Measurements from ENCODE around the gene EDIL3.
A peak's percentile ranks its signal among the peaks of the same experiment; 100 is the strongest.

The EDIL3 gene

DNA sequence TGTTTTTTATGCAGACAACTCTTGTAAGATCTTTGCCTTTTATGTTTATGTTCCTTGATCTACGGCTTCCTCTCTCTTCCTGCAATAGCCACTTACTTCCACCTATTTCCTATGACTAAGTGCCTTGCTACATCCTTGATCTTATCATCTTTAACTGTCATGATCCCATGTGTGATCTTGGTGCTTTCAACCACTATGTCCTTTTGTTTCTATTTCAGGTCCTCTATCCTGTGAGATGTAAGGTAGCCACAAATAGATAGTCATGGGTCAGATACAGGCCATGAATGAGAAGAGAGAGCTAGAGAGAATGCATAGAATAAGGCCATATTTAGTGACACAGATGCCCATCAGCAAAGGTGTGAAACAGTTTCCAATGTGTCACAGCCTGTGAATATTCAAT lies 420.4 kb downstream of the EDIL3 start:
- no peaks in the 10 kb centered on the region for H3K4me1 Mint-ChIP-seq
- ATAC-seq = no peak
- H3K36me3 Mint-ChIP-seq (ENCODE audit: low read depth) = no peaks in the 10 kb centered on the region
- peaks cover 5% of the 10 kb centered on the region for H3K9me3 Mint-ChIP-seq
- DNase-seq = no peak
- H3K27ac Mint-ChIP-seq = no peak overlapping the region
- no peak overlapping the region for H3K4me3 Mint-ChIP-seq
- H3K27me3 Mint-ChIP-seq = no peaks in the 10 kb centered on the region

DNA sequence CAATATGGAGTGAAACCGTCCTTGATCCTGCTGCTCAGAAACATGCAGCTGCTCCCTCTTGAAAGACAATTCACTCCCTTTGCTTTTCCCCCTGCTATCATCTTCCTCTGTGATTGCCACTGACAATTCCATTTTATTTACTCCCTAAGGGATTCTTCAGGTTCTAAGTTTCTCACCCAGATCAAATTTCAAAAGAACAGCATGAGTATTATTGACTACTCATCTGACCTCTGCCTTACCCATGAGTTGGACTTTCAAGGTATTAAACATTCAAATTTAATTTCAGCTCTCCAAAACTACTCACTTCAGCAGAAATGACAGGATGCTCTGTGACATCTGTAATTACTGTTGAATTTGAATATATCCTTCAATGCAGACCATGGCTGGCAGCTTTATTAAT lies 427.5 kb downstream of the EDIL3 start:
- DNase-seq (no peak), ATAC-seq (no peak)
- Mint-ChIP-seq H3K27ac (no peak overlapping the region), H3K9me3 (no peaks in the 10 kb centered on the region), H3K4me3 (no peak overlapping the region), H3K36me3 (ENCODE audit: low read depth) (no peaks in the 10 kb centered on the region), H3K27me3 (no peaks in the 10 kb centered on the region), H3K4me1 (no peaks in the 10 kb centered on the region)

DNA sequence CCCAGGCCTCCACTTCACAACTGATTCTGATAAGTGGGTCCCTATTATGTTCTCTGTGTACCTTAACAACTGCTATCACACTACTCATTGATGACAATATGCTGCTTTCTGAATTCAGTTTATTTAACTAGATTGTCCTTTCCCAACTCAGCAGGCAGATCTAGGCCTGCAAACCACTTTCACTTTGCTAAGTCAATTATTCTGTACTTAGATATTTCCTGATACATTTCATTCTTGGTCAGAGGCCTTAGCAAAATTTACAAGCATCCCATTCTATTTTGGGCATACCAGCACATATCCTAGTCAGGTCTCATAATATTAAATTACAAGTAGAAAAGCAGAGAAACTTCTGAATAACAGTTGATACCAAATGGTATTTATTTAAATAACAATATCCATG lies 428.3 kb downstream of the EDIL3 start:
- no peaks in the 10 kb centered on the region for H3K4me1 Mint-ChIP-seq
- no peak for DNase-seq

DNA sequence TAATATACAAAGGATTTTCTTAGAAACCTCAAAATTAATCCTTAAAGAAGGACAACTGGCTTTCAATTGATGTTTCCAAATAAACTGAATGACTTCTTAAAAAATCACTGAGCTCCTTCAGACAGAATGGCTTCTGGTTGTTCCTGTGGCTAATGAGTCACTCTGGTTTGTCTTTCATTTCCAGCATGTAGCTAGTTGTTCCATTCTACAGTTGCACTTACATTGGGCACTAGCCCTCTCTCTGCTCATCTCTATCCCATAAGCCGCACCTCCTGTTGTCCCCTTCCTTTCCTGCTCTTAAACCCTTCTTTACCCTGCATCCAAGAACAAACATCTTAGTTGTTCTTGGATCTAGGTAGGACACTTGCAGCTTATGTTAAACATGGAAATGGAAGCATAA lies 428.8 kb downstream of the EDIL3 start:
- Mint-ChIP-seq H3K36me3 (ENCODE audit: low read depth) (no peaks in the 10 kb centered on the region), H3K4me1 (no peaks in the 10 kb centered on the region), H3K27me3 (no peaks in the 10 kb centered on the region), H3K9me3 (no peaks in the 10 kb centered on the region), H3K4me3 (no peak overlapping the region), H3K27ac (no peak overlapping the region)
- ATAC-seq = no peak
- DNase-seq = no peak

More for the DNA sequence above, 428.3 kb downstream of the EDIL3 start:
- Mint-ChIP-seq H3K4me3 (no peak overlapping the region), H3K9me3 (no peaks in the 10 kb centered on the region), H3K27ac (no peak overlapping the region), H3K27me3 (no peaks in the 10 kb centered on the region), H3K36me3 (ENCODE audit: low read depth) (no peaks in the 10 kb centered on the region)
- ATAC-seq = no peak

DNA sequence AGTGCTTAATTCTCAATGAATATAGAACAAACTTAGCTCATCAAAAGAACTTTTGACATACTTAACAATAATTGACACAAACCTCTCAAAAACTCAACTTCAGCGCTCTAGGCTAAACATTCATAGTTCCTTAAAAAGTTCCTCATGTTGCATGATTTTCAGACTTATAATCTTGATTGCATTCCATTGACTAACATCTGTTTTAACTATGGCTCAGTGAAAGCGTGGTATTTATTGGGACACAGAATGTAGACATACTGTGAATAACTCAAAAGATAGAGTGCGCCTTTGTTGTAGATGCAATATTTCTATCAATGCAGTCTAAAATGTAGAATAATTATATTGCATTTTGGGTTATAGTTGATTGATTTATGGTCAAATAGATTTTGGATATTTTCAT lies 436.9 kb downstream of the EDIL3 start:
- Mint-ChIP-seq H3K36me3 (ENCODE audit: low read depth) (no peaks in the 10 kb centered on the region), H3K9me3 (no peaks in the 10 kb centered on the region), H3K4me1 (no peaks in the 10 kb centered on the region), H3K4me3 (no peak overlapping the region), H3K27me3 (no peaks in the 10 kb centered on the region), H3K27ac (no peak overlapping the region)
- DNase-seq = no peak
- no peak for ATAC-seq

DNA sequence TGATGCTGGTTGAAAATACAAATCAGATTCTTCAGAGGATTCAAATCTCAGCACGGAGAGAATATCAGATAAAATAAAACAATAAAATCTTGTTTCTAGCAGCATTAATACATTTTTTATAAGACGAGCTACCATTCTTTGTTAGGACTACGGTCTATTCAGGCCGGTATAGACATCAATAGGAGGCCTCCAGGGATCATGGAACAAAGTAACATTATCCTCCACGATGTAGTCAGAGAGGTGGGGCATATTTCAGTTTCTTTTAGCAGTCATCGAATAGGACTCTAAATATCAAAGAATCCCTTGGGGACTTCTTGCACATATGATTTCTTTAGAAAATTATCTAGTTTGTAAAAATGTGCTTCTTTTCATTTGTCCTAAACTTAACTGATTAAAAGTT lies 438.2 kb downstream of the EDIL3 start:
- Mint-ChIP-seq H3K4me1 (no peaks in the 10 kb centered on the region), H3K9me3 (no peaks in the 10 kb centered on the region), H3K27me3 (no peaks in the 10 kb centered on the region), H3K27ac (no peak overlapping the region), H3K36me3 (ENCODE audit: low read depth) (no peaks in the 10 kb centered on the region), H3K4me3 (no peak overlapping the region)
- DNase-seq (no peak), ATAC-seq (no peak)

DNA sequence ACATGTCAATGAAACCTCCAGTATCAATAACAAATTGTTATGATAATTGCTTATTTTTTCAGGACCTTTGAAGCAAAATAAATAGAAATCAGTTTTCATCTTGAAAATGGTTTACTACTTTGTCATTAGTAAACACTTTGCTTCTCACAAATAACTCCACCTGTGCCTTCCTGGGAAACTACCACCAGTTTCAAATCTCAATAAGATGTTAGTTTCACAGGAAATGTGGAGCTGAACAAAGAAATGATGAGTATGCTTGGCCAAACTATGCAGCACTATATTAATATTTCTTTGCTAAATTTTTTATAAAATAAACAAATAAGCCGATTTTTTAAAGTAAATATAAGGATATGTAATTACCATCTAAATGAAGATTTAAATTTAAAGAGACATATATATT lies 442.5 kb downstream of the EDIL3 start:
- ATAC-seq (no peak), DNase-seq (no peak)
- no peak overlapping the region for H3K27ac Mint-ChIP-seq
- no peaks in the 10 kb centered on the region for H3K36me3 Mint-ChIP-seq (ENCODE audit: low read depth)
- no peaks in the 10 kb centered on the region for H3K27me3 Mint-ChIP-seq
- H3K9me3 Mint-ChIP-seq = no peaks in the 10 kb centered on the region
- no peaks in the 10 kb centered on the region for H3K4me1 Mint-ChIP-seq
- H3K4me3 Mint-ChIP-seq = no peak overlapping the region

DNA sequence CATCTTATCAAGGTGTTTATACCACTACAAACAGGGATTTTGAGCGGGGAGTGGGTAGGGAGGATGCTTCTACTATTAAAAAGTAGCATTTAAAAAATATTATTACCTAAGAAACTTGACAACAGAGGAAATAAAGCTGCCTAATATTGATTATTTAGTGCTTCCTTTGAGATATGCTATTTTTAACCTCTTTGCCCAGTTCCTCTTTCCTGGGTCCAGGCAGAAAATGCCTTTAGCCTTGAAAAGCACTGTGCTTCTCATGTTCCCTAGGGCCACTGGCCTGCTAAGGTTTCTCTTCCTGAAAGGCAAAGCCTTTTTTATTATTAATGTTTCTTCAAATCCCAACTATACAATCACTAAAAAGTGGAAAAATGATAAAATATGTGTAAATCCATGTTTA lies 446.8 kb downstream of the EDIL3 start:
- Mint-ChIP-seq H3K4me3 (no peak overlapping the region), H3K9me3 (no peaks in the 10 kb centered on the region), H3K36me3 (ENCODE audit: low read depth) (no peaks in the 10 kb centered on the region), H3K4me1 (no peaks in the 10 kb centered on the region), H3K27me3 (no peaks in the 10 kb centered on the region), H3K27ac (no peak overlapping the region)
- ATAC-seq = no peak
- DNase-seq = no peak

DNA sequence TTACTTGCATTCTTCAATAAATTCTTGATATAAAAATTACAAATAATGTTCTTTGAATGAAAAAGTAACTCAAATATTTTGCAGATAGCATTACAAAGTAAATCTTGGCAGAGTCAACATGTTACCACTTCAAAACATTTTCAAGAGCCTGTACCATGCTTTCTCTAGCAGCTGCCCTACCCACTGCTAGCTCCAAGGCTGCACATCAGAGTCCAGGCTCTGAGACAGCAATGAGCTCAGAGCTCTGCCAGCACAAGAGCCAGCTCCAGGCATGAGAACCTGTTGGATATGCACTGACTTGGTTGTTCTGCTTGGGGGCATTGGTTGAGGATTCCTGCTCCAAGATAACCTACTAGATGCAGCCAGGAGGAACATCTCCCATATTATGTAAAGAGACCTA lies 452.7 kb downstream of the EDIL3 start:
- Mint-ChIP-seq H3K36me3 (ENCODE audit: low read depth) (no peaks in the 10 kb centered on the region), H3K4me1 (no peaks in the 10 kb centered on the region), H3K4me3 (no peak overlapping the region), H3K27ac (no peak overlapping the region), H3K27me3 (no peaks in the 10 kb centered on the region), H3K9me3 (peaks cover 5% of the 10 kb centered on the region)
- DNase-seq = no peak
- no peak for ATAC-seq

DNA sequence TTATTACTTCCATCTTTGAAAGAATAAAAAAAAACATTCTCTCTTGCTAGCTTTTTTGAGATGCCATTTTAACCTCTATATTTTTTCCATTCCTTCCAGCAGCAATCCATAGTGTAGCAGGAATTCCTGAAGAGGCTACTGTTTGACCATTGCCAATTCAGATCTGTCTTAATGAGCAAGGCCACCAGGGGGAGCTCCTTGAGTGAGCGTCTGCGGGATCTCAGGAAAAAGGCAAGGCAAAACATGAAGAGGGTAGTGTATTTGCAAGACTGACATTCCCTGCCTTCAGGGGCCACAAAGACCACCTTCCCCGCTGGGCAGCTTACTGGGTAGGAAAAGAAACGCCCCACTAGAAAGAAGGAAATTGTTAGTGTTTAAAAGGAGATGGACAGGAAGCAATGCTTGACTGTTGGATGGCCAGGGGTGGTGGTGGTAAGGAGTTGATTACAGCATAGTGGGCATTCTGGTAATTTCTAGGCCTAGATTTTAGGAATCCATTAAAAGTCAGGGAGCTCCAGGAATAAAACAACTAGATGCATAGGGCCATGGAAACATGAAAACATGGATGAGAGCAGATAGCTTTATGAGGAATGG lies 457.4 kb downstream of the EDIL3 start:
- no peak for ATAC-seq
- H3K4me3 Mint-ChIP-seq = no peak overlapping the region
- no peaks in the 10 kb centered on the region for H3K4me1 Mint-ChIP-seq
- no peaks in the 10 kb centered on the region for H3K36me3 Mint-ChIP-seq (ENCODE audit: low read depth)
- DNase-seq = peak; percentile 51
- H3K9me3 Mint-ChIP-seq = peaks cover 1% of the 10 kb centered on the region
- H3K27me3 Mint-ChIP-seq = no peaks in the 10 kb centered on the region
- no peak overlapping the region for H3K27ac Mint-ChIP-seq

DNA sequence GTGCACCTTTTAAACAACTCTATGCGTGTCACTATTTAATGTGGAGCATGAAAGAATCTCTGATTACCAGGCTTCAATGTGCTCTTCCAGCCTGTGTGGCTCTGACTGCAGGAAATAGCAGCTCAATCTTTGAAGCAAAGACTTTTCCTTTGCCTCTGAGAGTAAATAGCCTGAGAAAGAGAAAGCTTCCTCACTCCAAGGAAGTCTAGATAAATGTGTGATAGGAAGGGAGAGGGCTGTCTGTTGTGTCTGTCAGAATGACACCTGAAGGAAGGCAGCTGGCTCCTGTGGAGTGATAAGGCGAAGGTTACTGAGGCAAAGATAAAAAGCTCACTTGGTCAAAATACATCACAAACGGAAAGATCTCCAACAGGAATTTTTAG lies 458.7 kb downstream of the EDIL3 start:
- H3K27ac Mint-ChIP-seq = no peak overlapping the region

DNA sequence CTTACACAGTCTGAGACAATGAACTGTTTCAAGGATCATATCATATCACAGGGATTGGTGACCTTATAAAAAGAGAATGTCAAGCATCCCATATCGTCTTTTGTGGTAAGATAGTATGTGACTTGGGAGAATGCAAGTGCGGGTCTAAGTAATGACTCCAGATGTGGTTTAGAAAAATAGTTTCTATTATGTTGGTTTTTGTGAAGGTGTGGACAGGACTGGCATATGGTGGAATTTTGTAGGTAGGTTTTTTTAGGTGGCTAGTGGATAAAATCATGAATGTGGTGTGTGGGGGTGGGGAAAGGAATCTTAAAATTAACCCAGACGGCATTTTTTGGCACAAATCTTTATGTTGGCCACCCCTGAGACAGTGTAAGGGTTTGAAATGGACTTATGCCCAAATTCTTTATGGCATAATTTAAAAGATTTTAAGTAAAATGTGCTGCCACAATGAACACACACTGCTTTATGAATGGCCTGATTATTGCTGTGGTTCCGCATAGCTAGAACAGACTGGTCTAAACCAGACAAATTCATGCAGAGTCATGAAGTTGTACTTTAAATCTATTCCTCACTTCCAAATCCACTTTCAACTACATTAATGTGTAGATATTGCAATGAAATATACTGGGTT lies 459.2 kb downstream of the EDIL3 start:
- no peak overlapping the region for H3K27ac Mint-ChIP-seq
- H3K36me3 Mint-ChIP-seq (ENCODE audit: low read depth) = no peaks in the 10 kb centered on the region
- ATAC-seq = no peak
- no peaks in the 10 kb centered on the region for H3K9me3 Mint-ChIP-seq
- no peaks in the 10 kb centered on the region for H3K4me1 Mint-ChIP-seq
- no peak for DNase-seq
- H3K27me3 Mint-ChIP-seq = no peaks in the 10 kb centered on the region
- no peak overlapping the region for H3K4me3 Mint-ChIP-seq

More for the DNA sequence above, 458.7 kb downstream of the EDIL3 start:
- Mint-ChIP-seq H3K4me3 (no peak overlapping the region), H3K36me3 (ENCODE audit: low read depth) (no peaks in the 10 kb centered on the region), H3K27me3 (no peaks in the 10 kb centered on the region), H3K4me1 (no peaks in the 10 kb centered on the region), H3K9me3 (no peaks in the 10 kb centered on the region)
- ATAC-seq (no peak), DNase-seq (no peak)

DNA sequence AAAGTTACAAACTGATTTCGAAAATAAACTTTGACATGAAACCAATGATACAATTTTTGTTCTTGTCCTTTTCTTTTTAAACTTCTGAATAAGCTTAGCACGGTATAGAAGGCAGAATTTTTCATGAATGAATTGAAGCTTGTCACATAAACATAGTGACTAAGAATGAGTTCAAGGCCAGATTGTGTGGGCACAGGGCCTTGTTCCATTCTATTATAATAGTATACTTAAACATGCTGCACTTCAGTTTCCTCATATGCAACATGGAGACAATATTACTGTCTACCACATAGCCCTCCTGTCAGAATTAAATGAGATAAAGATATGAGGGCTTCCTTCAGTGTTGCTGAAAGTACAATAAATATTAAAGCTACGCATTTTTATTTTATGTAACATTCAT lies 459.8 kb downstream of the EDIL3 start:
- no peaks in the 10 kb centered on the region for H3K4me1 Mint-ChIP-seq
- ATAC-seq = no peak
- H3K9me3 Mint-ChIP-seq = no peaks in the 10 kb centered on the region
- H3K27ac Mint-ChIP-seq = no peak overlapping the region
- no peak for DNase-seq
- H3K27me3 Mint-ChIP-seq = no peaks in the 10 kb centered on the region
- no peak overlapping the region for H3K4me3 Mint-ChIP-seq
- H3K36me3 Mint-ChIP-seq (ENCODE audit: low read depth) = no peaks in the 10 kb centered on the region

DNA sequence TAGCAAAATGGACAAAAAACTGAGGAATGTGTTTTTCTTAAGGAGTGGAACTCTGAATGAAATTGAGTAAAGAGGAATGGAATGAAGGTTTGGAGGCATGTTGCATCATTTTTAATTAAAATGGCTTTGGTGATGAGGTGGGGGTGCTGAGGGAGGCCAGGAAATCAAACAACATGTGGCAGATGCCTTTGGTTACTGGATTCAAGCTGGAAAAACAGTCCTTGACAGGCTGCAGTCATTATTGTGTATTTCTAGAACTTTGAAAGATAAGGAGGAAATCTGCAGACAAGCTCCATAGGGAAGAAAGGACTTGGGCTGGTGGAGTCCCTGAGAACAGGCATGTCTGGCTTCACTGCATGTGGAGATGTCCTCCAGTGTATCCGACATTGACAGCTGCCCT lies 460.5 kb downstream of the EDIL3 start:
- Mint-ChIP-seq H3K9me3 (no peaks in the 10 kb centered on the region), H3K4me1 (no peaks in the 10 kb centered on the region), H3K27me3 (no peaks in the 10 kb centered on the region), H3K36me3 (ENCODE audit: low read depth) (no peaks in the 10 kb centered on the region), H3K27ac (no peak overlapping the region), H3K4me3 (no peak overlapping the region)
- ATAC-seq (no peak), DNase-seq (no peak)

DNA sequence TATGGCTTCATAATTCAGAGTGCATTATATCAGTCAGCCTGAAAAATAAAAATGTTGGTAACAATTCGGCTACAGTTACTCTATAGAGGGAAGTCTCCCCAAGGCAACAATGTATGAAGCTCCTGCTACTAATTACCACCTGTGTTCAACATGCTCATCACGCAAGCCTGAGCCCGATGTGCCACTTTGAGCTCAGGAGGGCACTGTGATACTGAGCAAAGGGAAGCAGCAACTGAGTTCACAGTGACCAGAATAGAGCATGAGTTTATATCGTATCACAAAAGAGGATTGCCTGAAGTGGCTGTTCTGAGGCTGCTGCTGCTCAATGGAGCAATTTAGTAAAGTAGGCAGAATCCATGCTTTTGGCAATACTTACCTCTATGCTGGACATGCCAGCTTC lies 462.0 kb downstream of the EDIL3 start:
- H3K4me1 Mint-ChIP-seq = no peaks in the 10 kb centered on the region
- no peak for ATAC-seq
- DNase-seq = no peak
- H3K27me3 Mint-ChIP-seq = no peaks in the 10 kb centered on the region
- no peaks in the 10 kb centered on the region for H3K36me3 Mint-ChIP-seq (ENCODE audit: low read depth)
- H3K9me3 Mint-ChIP-seq = no peaks in the 10 kb centered on the region
- H3K27ac Mint-ChIP-seq = no peak overlapping the region
- H3K4me3 Mint-ChIP-seq = no peak overlapping the region

DNA sequence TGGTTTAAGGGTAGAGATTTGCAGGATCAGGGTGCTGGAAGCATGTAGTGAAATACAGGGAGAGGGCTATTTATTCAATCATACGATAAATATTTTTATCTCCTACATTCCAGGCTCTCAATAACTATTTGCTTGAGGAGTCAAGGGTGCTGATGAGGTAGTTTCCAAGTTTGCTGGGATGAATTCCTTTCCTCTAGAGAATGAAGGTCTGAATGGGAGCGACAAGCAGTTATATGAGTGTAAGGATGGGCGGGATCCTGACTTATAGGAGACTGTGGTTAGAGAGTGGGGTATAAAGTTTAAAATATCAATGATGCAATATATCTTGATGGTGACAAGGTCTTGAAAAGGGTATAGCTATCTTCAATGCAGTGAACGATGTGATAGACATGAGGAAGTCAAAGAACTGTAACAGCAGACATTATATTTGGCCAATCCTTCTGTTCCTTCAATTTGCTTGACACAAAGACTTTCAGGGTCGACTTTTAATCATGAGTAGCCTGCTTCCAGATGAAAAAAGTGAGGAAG lies 462.9 kb downstream of the EDIL3 start:
- Mint-ChIP-seq H3K9me3 (no peaks in the 10 kb centered on the region), H3K4me3 (no peak overlapping the region), H3K27ac (no peak overlapping the region), H3K36me3 (ENCODE audit: low read depth) (no peaks in the 10 kb centered on the region), H3K27me3 (no peaks in the 10 kb centered on the region), H3K4me1 (no peaks in the 10 kb centered on the region)
- no peak for DNase-seq
- ATAC-seq = no peak

Data from activated naive CD8-positive, alpha-beta T cell treated with anti-CD3 and anti-CD28 coated beads, Interleukin-2, amount 50 U/mL, for 24 hours (primary cell).